HL-60 (cell line): Measurements from ENCODE around the gene AOPEP.

Experiments used
- DNase-seq, 2 experiments: peaks; one replicate each; pipeline ENCODE4 v3.0.0-alpha.2; 2010 to 2020; ENCODE audit warnings: low read depth in 1 of 2, low spot score in 1 of 2
- H3K27ac ChIP-seq: fragments of 250-450 bp; sonication (Bioruptor Pico); replicated peaks from 2 replicates; pipeline ENCODE4 v1.5.1; 2020; ENCODE audit warnings: mild to moderate bottlenecking, moderate library complexity
- H3K27me3 ChIP-seq: fragments of 250-450 bp; sonication (Bioruptor Pico); 2 replicates; pipeline ENCODE4 v1.5.1; 2021; ENCODE audit warnings: mild to moderate bottlenecking, moderate library complexity; ENCODE audit not compliant: insufficient read depth, poor library complexity, severe bottlenecking
- H3K4me3 ChIP-seq: replicated peaks from 2 replicates; pipeline ENCODE4 v1.5.1; 2011; ENCODE audit warnings: mild to moderate bottlenecking, control low read depth, low read length; ENCODE audit not compliant: insufficient read depth
- GABPA ChIP-seq: IDR thresholded peaks from 2 replicates; pipeline ENCODE4 v1.6.1; 2012; ENCODE audit warnings: low read depth
- POLR2AphosphoS5 ChIP-seq: IDR thresholded peaks from 2 replicates; pipeline ENCODE4 v1.6.1; 2012; ENCODE audit warnings: low read depth
- SPI1 ChIP-seq: IDR thresholded peaks from 2 replicates; pipeline ENCODE4 v1.6.1; 2012; ENCODE audit warnings: low read depth, mild to moderate bottlenecking, borderline replicate concordance
- TF ChIP-seq, protein P1 (sequence below): IDR thresholded peaks from one replicate; pipeline ENCODE4 v1.5.1; 2011; ENCODE audit warnings: low read length, control low read depth, inconsistent platforms; ENCODE audit not compliant: insufficient read depth
- TF ChIP-seq, protein P2 (sequence below): IDR thresholded peaks from 2 replicates; pipeline ENCODE4 v1.6.1; 2012; ENCODE audit warnings: low read depth; ENCODE audit not compliant: insufficient replicate concordance

AOPEP gene

DNA sequence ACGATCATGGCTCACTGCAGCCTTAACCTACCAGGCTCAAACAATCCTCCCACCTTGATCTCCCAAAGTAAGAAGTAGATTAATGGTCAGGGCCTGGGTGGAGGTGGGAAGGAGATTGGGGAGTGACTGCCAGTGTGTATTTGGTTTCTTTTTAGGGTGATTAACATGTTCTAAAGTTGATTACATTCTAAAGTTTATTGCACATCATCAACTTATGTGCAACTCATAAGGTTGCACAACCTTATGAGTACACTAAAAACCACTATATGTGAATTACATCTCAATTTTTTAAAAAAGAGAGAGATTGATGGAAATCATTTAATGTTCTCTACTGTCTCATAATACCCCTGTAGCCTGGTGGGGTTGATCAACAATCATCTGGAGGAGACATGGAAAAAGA is 218.1 kb downstream of the AOPEP start:
- no peak for DNase-seq
- TF ChIP-seq, protein P1, sequence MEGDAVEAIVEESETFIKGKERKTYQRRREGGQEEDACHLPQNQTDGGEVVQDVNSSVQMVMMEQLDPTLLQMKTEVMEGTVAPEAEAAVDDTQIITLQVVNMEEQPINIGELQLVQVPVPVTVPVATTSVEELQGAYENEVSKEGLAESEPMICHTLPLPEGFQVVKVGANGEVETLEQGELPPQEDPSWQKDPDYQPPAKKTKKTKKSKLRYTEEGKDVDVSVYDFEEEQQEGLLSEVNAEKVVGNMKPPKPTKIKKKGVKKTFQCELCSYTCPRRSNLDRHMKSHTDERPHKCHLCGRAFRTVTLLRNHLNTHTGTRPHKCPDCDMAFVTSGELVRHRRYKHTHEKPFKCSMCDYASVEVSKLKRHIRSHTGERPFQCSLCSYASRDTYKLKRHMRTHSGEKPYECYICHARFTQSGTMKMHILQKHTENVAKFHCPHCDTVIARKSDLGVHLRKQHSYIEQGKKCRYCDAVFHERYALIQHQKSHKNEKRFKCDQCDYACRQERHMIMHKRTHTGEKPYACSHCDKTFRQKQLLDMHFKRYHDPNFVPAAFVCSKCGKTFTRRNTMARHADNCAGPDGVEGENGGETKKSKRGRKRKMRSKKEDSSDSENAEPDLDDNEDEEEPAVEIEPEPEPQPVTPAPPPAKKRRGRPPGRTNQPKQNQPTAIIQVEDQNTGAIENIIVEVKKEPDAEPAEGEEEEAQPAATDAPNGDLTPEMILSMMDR = no peak
- TF ChIP-seq POLR2AphosphoS5 = no peak
- TF ChIP-seq SPI1 = no peak
- TF ChIP-seq, protein P2, sequence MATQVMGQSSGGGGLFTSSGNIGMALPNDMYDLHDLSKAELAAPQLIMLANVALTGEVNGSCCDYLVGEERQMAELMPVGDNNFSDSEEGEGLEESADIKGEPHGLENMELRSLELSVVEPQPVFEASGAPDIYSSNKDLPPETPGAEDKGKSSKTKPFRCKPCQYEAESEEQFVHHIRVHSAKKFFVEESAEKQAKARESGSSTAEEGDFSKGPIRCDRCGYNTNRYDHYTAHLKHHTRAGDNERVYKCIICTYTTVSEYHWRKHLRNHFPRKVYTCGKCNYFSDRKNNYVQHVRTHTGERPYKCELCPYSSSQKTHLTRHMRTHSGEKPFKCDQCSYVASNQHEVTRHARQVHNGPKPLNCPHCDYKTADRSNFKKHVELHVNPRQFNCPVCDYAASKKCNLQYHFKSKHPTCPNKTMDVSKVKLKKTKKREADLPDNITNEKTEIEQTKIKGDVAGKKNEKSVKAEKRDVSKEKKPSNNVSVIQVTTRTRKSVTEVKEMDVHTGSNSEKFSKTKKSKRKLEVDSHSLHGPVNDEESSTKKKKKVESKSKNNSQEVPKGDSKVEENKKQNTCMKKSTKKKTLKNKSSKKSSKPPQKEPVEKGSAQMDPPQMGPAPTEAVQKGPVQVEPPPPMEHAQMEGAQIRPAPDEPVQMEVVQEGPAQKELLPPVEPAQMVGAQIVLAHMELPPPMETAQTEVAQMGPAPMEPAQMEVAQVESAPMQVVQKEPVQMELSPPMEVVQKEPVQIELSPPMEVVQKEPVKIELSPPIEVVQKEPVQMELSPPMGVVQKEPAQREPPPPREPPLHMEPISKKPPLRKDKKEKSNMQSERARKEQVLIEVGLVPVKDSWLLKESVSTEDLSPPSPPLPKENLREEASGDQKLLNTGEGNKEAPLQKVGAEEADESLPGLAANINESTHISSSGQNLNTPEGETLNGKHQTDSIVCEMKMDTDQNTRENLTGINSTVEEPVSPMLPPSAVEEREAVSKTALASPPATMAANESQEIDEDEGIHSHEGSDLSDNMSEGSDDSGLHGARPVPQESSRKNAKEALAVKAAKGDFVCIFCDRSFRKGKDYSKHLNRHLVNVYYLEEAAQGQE = no peak
- no peak for TF ChIP-seq GABPA
- H3K27me3 ChIP-seq = no peaks in the 10 kb centered on the region
- H3K4me3 ChIP-seq = no peak overlapping the region
- no peak overlapping the region for H3K27ac ChIP-seq

DNA sequence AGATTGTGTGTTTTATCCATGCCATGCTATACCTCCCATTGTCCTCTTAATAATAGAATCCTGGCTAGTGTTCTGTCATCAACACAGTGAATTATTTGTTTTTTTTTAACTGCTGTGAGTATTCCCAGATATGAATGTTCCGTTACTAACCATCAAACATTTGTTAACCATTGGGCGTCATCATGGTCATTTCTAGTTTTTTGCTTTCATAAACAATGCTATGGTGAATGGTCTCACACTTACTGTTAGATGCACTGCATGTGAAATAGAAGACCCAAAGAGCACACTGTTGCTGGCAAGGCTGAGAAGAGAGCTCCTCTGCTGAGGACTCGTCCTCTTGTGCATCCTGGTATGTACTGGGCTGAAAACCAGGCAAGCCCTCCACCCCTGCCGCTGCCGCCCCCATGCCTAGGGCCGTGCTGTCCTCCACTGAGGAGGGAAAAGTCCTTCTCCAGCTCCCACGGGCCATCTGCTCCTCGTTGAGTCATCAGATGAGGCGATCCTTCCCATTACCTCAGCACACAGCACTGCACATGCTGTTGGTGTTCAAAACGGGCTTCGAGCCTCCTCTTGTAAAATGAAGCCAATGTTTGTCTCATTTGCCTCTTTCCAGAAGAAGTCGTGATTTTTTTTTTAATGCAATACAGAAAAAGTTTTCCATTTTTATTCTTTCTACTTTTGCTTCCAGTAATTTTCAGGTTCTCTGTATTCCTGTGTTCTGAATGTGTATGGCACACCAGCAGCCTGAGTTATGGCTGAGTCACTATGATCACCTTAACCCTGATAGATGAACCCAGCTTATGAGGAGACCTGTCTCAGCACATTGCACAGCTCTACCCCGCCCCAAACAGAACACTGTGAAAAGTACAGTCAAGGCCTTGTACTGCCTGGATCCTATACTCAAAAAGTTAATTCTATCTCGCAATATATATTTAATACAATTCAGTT is 219.0 kb downstream of the AOPEP start:
- no peaks in the 10 kb centered on the region for H3K27me3 ChIP-seq
- no peak overlapping the region for H3K4me3 ChIP-seq
- no peak overlapping the region for H3K27ac ChIP-seq
- TF ChIP-seq GABPA (no peak), POLR2AphosphoS5 (no peak), SPI1 (no peak)
- TF ChIP-seq, protein P1 = no peak
- TF ChIP-seq, protein P2 = no peak
- DNase-seq = no peak

DNA sequence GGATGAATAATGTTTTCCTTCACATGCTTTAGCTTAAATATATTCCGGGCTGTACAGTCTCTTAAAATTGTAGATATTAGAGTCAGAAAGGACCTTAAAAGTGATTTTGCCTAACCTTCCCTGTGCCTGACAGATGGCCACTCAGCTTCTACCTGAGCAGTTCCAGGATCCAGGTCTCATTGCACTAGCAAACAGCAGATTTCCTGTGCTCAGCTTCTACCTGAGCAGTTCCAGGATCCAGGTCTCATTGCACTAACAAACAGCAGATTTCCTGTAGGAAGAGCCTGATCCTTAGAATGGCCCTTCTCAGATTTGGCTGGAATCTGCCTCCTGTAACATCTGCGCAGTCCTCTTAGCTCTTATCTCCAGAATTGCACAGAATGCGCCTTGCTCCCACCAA is 219.8 kb downstream of the AOPEP start:
- Histone ChIP-seq H3K27me3 (no peaks in the 10 kb centered on the region), H3K27ac (no peak overlapping the region), H3K4me3 (no peak overlapping the region)
- TF ChIP-seq, protein P1 = no peak
- TF ChIP-seq SPI1 = no peak
- no peak for TF ChIP-seq GABPA
- no peak for TF ChIP-seq POLR2AphosphoS5
- TF ChIP-seq, protein P2 = no peak
- no peak for DNase-seq
